ENCODE results near the gene CLSTN2. TPM values are rescaled to one million over a fixed set of nuclear protein-coding genes. Genes with fewer than 3 reads are reported as not detected.

Gene CLSTN2
- total RNA-seq, 1 donor from 2014 or later = 80.9 TPM

- Histone ChIP-seq H3K4me2 (ENCODE audit: low read length) (no peak overlapping the region), H3K4me1 (ENCODE audit: insufficient read depth, low read length) (no peaks in the 10 kb centered on the region), H3K36me3 (ENCODE audit: insufficient read depth, low read length) (no peaks in the 10 kb centered on the region), H3K4me3 (ENCODE audit: insufficient read depth, low read depth, low read length) (no peak overlapping the region), H3K9ac (ENCODE audit: low read length) (no peak overlapping the region), H3K79me2 (ENCODE audit: insufficient read depth, low read length) (no peaks in the 10 kb centered on the region), H3K27ac (ENCODE audit: low read depth, low read length) (no peak overlapping the region), H2AFZ (ENCODE audit: low read depth, low read length) (no peak overlapping the region), H3K27me3 (ENCODE audit: insufficient read depth, low read length) (no peaks in the 10 kb centered on the region), H4K20me1 (ENCODE audit: insufficient read depth, low read length) (no peaks in the 10 kb centered on the region), H3K9me3 (ENCODE audit: insufficient read depth, low read depth, low read length) (no peaks in the 10 kb centered on the region)
- Mint-ChIP-seq H3K4me1 (ENCODE audit: low read depth, unreplicated experiment) (peaks cover 3% of the 10 kb centered on the region), H3K27me3 (ENCODE audit: low read depth, unreplicated experiment) (peaks cover 4% of the 10 kb centered on the region), H3K4me3 (ENCODE audit: unreplicated experiment) (no peak overlapping the region), H3K27ac (ENCODE audit: unreplicated experiment) (no peak overlapping the region), H3K36me3 (ENCODE audit: low read depth, unreplicated experiment) (peaks cover 4% of the 10 kb centered on the region), H3K9me3 (ENCODE audit: unreplicated experiment) (no peaks in the 10 kb centered on the region)
- FAIRE-seq (no peak), DNase-seq (ENCODE audit: low read depth) (no peak)
- TF ChIP-seq CTCF (IDR thresholded peaks at IDR 0.05; ENCODE audit: insufficient read depth, low read depth, low read length) = no peak
- no peak for TF ChIP-seq EZH2 (IDR thresholded peaks at IDR 0.05; ENCODE audit: insufficient read depth, low read length)
Measured at GRCh38 chr3:140035871-140036270, 100.9 kb downstream of the CLSTN2 start.

GRCh38 chr3:140050396-140050795, 115.4 kb downstream of the CLSTN2 start:
- no peak overlapping the region for H3K4me2 ChIP-seq (ENCODE audit: low read length)
- no peak for FAIRE-seq
- no peaks in the 10 kb centered on the region for H3K79me2 ChIP-seq (ENCODE audit: insufficient read depth, low read length)
- H3K36me3 ChIP-seq (ENCODE audit: insufficient read depth, low read length) = no peaks in the 10 kb centered on the region
- no peak overlapping the region for H3K9ac ChIP-seq (ENCODE audit: low read length)
- no peak overlapping the region for H3K27ac ChIP-seq (ENCODE audit: low read depth, low read length)
- no peaks in the 10 kb centered on the region for H4K20me1 ChIP-seq (ENCODE audit: insufficient read depth, low read length)
- H3K4me1 Mint-ChIP-seq (ENCODE audit: low read depth, unreplicated experiment) = peaks cover 17% of the 10 kb centered on the region
- H2AFZ ChIP-seq (ENCODE audit: low read depth, low read length) = no peak overlapping the region
- no peak for DNase-seq (ENCODE audit: low read depth)
- peaks cover 6% of the 10 kb centered on the region for H3K27me3 Mint-ChIP-seq (ENCODE audit: low read depth, unreplicated experiment)
- H3K9me3 Mint-ChIP-seq (ENCODE audit: unreplicated experiment) = peaks cover 3% of the 10 kb centered on the region
- H3K36me3 Mint-ChIP-seq (ENCODE audit: low read depth, unreplicated experiment) = peaks cover 3% of the 10 kb centered on the region
- no peaks in the 10 kb centered on the region for H3K9me3 ChIP-seq (ENCODE audit: insufficient read depth, low read depth, low read length)
- no peaks in the 10 kb centered on the region for H3K4me1 ChIP-seq (ENCODE audit: insufficient read depth, low read length)
- H3K27me3 ChIP-seq (ENCODE audit: insufficient read depth, low read length) = no peaks in the 10 kb centered on the region
- no peak overlapping the region for H3K27ac Mint-ChIP-seq (ENCODE audit: unreplicated experiment)
- TF ChIP-seq CTCF (IDR thresholded peaks at IDR 0.05; ENCODE audit: insufficient read depth, low read depth, low read length) (no peak), EZH2 (IDR thresholded peaks at IDR 0.05; ENCODE audit: insufficient read depth, low read length) (no peak)
- no peak overlapping the region for H3K4me3 ChIP-seq (ENCODE audit: insufficient read depth, low read depth, low read length)
- no peak overlapping the region for H3K4me3 Mint-ChIP-seq (ENCODE audit: unreplicated experiment)

GRCh38 chr3:140051019-140051957, 116.3 kb downstream of the CLSTN2 start:
- Histone ChIP-seq H3K36me3 (ENCODE audit: insufficient read depth, low read length) (no peaks in the 10 kb centered on the region), H3K27me3 (ENCODE audit: insufficient read depth, low read length) (no peaks in the 10 kb centered on the region), H3K9ac (ENCODE audit: low read length) (no peak overlapping the region), H3K4me1 (ENCODE audit: insufficient read depth, low read length) (no peaks in the 10 kb centered on the region), H4K20me1 (ENCODE audit: insufficient read depth, low read length) (no peaks in the 10 kb centered on the region), H3K9me3 (ENCODE audit: insufficient read depth, low read depth, low read length) (no peaks in the 10 kb centered on the region), H3K27ac (ENCODE audit: low read depth, low read length) (no peak overlapping the region), H2AFZ (ENCODE audit: low read depth, low read length) (no peak overlapping the region), H3K4me3 (ENCODE audit: insufficient read depth, low read depth, low read length) (no peak overlapping the region), H3K4me2 (ENCODE audit: low read length) (no peak overlapping the region), H3K79me2 (ENCODE audit: insufficient read depth, low read length) (no peaks in the 10 kb centered on the region)
- H3K4me3 Mint-ChIP-seq (ENCODE audit: unreplicated experiment) = no peak overlapping the region
- H3K36me3 Mint-ChIP-seq (ENCODE audit: low read depth, unreplicated experiment) = peaks cover 11% of the 10 kb centered on the region
- TF ChIP-seq CTCF (IDR thresholded peaks at IDR 0.05; ENCODE audit: insufficient read depth, low read depth, low read length) (peak; percentile 6), EZH2 (IDR thresholded peaks at IDR 0.05; ENCODE audit: insufficient read depth, low read length) (no peak)
- H3K27me3 Mint-ChIP-seq (ENCODE audit: low read depth, unreplicated experiment) = peaks cover 6% of the 10 kb centered on the region
- H3K4me1 Mint-ChIP-seq (ENCODE audit: low read depth, unreplicated experiment) = peaks cover 17% of the 10 kb centered on the region
- peaks cover 5% of the 10 kb centered on the region for H3K9me3 Mint-ChIP-seq (ENCODE audit: unreplicated experiment)
- DNase-seq (ENCODE audit: low read depth) (no peak), FAIRE-seq (no peak)
- no peak overlapping the region for H3K27ac Mint-ChIP-seq (ENCODE audit: unreplicated experiment)
